HEK293 (cell line): ENCODE measurements around the gene METAP1.

ENCODE experiments used
- KLF16 ChIP-seq: fragments of 450-650 bp; formaldehyde crosslinking; IDR thresholded peaks from 2 replicates; pipeline ENCODE4 v1.5.1; 2017; ENCODE audit warnings: missing biosample characterization, missing genetic modification characterization
- KLF9 ChIP-seq: fragments of 450-650 bp; formaldehyde crosslinking; IDR thresholded peaks from 2 replicates; pipeline ENCODE4 v1.5.1; 2016; ENCODE audit warnings: missing biosample characterization, missing genetic modification characterization, low read depth
- ZNF274 ChIP-seq, 2 experiments: fragments of 200-500 bp in 1 of 2; fragments of 450-650 bp in 1 of 2; sonication (Bioruptor generic) in 1 of 2; formaldehyde crosslinking in 1 of 2; IDR thresholded peaks; 2 replicates each; pipeline versions ENCODE4 v1.5.1 to v1.6.1; 2014 to 2016; ENCODE audit warnings: borderline replicate concordance in 1 of 2, inconsistent platforms in 1 of 2, low read length in 1 of 2, missing biosample characterization in 1 of 2, missing genetic modification characterization in 1 of 2
- ZNF302 ChIP-seq: fragments of 450-650 bp; formaldehyde crosslinking; IDR thresholded peaks from 2 replicates; pipeline ENCODE4 v1.5.1; 2016; ENCODE audit warnings: missing biosample characterization, missing genetic modification characterization, low read depth
- ZNF513 ChIP-seq: fragments of 450-650 bp; IDR thresholded peaks from 2 replicates; pipeline ENCODE4 v1.5.1; 2018; ENCODE audit warnings: missing biosample characterization, missing genetic modification characterization
- ZNF544 ChIP-seq: fragments of 450-650 bp; formaldehyde crosslinking; IDR thresholded peaks from 2 replicates; pipeline ENCODE4 v1.5.0; 2017; ENCODE audit warnings: missing biosample characterization, missing genetic modification characterization
- ZNF654 ChIP-seq: fragments of 450-650 bp; formaldehyde crosslinking; IDR thresholded peaks from 2 replicates; pipeline ENCODE4 v1.5.1; 2016; ENCODE audit warnings: low read depth, missing biosample characterization, missing genetic modification characterization
- ZNF768 ChIP-seq: fragments of 450-650 bp; formaldehyde crosslinking; IDR thresholded peaks from 2 replicates; pipeline ENCODE4 v1.5.1; 2018; ENCODE audit warnings: missing biosample characterization, mild to moderate bottlenecking, missing genetic modification characterization
- ZSCAN18 ChIP-seq: fragments of 450-650 bp; formaldehyde crosslinking; IDR thresholded peaks from 2 replicates; pipeline ENCODE4 v1.5.1; 2016; ENCODE audit warnings: missing biosample characterization, missing genetic modification characterization
- ZSCAN30 ChIP-seq: fragments of 450-650 bp; IDR thresholded peaks from 2 replicates; pipeline ENCODE4 v1.5.1; 2018; ENCODE audit warnings: missing biosample characterization, mild to moderate bottlenecking, missing genetic modification characterization, moderate library complexity
- TF ChIP-seq, protein P1 (sequence below): fragments of 450-650 bp; formaldehyde crosslinking; IDR thresholded peaks from 2 replicates; pipeline ENCODE4 v1.5.1; 2016; ENCODE audit warnings: missing biosample characterization, missing genetic modification characterization
- TF ChIP-seq, protein P2 (sequence below): fragments of 450-650 bp; formaldehyde crosslinking; IDR thresholded peaks from 2 replicates; pipeline ENCODE4 v1.5.1; 2016; ENCODE audit warnings: missing biosample characterization, missing genetic modification characterization
- TF ChIP-seq, protein P3 (sequence below): fragments of 450-650 bp; formaldehyde crosslinking; optimal IDR thresholded peaks from 2 replicates; pipeline ENCODE3; 2016; ENCODE audit warnings: missing biosample characterization, mild to moderate bottlenecking, missing genetic modification characterization

DNA sequence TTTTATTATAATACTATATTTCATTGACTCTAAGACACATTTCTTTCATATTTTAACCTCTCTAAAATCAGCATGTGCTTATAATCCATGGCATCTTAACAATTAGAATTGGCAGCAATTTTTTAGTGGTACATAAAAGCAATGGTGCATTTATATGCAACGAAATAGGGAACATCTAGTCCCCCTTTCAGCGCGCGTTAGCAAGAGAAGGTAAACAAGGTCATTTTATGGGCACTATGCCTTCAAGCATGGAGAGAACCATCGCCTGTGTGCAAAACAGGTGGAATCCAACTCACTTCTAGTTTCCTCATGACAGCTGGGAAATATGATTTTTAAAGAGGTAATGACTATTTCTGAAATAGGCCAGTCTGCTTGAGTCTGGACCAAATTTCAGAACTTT lies 86.7 kb downstream of the METAP1 start:
- TF ChIP-seq KLF9 (tag by site-specific recombination) (no peak), ZSCAN18 (tag by site-specific recombination) (no peak), ZNF302 (tag by site-specific recombination) (no peak), ZNF274 (IDR thresholded peaks at IDR 0.05; ENCODE audit: low read length) (no peak), ZNF274 (tag by site-specific recombination; IDR thresholded peaks at IDR 0.05; ENCODE audit: borderline replicate concordance) (no peak), ZSCAN30 (no peak), ZNF544 (tag by site-specific recombination) (no peak), KLF16 (tag by site-specific recombination) (no peak), ZNF768 (tag by site-specific recombination) (no peak), ZNF513 (tag by site-specific recombination) (no peak), ZNF654 (tag by site-specific recombination) (no peak)
- TF ChIP-seq, protein P1, sequence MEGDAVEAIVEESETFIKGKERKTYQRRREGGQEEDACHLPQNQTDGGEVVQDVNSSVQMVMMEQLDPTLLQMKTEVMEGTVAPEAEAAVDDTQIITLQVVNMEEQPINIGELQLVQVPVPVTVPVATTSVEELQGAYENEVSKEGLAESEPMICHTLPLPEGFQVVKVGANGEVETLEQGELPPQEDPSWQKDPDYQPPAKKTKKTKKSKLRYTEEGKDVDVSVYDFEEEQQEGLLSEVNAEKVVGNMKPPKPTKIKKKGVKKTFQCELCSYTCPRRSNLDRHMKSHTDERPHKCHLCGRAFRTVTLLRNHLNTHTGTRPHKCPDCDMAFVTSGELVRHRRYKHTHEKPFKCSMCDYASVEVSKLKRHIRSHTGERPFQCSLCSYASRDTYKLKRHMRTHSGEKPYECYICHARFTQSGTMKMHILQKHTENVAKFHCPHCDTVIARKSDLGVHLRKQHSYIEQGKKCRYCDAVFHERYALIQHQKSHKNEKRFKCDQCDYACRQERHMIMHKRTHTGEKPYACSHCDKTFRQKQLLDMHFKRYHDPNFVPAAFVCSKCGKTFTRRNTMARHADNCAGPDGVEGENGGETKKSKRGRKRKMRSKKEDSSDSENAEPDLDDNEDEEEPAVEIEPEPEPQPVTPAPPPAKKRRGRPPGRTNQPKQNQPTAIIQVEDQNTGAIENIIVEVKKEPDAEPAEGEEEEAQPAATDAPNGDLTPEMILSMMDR (tag by site-specific recombination): no peak
- TF ChIP-seq, protein P2, sequence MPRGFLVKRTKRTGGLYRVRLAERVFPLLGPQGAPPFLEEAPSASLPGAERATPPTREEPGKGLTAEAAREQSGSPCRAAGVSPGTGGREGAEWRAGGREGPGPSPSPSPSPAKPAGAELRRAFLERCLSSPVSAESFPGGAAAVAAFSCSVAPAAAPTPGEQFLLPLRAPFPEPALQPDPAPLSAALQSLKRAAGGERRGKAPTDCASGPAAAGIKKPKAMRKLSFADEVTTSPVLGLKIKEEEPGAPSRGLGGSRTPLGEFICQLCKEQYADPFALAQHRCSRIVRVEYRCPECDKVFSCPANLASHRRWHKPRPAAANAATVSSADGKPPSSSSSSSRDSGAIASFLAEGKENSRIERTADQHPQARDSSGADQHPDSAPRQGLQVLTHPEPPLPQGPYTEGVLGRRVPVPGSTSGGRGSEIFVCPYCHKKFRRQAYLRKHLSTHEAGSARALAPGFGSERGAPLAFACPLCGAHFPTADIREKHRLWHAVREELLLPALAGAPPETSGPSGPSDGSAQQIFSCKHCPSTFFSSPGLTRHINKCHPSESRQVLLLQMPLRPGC: no peak
- TF ChIP-seq, protein P3, sequence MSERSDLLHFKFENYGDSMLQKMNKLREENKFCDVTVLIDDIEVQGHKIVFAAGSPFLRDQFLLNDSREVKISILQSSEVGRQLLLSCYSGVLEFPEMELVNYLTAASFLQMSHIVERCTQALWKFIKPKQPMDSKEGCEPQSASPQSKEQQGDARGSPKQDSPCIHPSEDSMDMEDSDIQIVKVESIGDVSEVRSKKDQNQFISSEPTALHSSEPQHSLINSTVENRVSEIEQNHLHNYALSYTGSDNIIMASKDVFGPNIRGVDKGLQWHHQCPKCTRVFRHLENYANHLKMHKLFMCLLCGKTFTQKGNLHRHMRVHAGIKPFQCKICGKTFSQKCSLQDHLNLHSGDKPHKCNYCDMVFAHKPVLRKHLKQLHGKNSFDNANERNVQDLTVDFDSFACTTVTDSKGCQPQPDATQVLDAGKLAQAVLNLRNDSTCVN: no peak
